Panc1 (cell line): ENCODE measurements around the gene MTUS2. TPM values are rescaled to one million over a fixed set of nuclear protein-coding genes. Genes with fewer than 3 reads are reported as not detected.

Experiments used
- ATAC-seq: fragments of 200-7000 bp; cut with Tn5 transposase; 2 replicates; pipeline ENCODE4 v1.9.1; 2020; ENCODE audit warnings: mild to moderate bottlenecking, moderate library complexity
- BruUV-seq: library from RNA; stranded (reverse); fragments of 400-500 nt; replicated peaks from 2 replicates; lab custom pipeline; 2021; lab: Mats Ljungman, UMichigan
- CTCF ChIA-PET: fragments of 300-600 bp; sonication (Branson Sonifier 250); formaldehyde crosslinking; loops from one replicate; lab custom pipeline; 2022; ENCODE audit warnings: antibody characterized with exemption; lab: Charles Lee
- POLR2A ChIA-PET: fragments of 300-600 bp; sonication (Branson Sonifier 250); formaldehyde crosslinking; loops from one replicate; lab custom pipeline; 2022; ENCODE audit warnings: antibody characterized with exemption; lab: Charles Lee
- DNase-seq: peaks from one replicate; pipeline ENCODE4 v3.0.0-alpha.2; 2010; ENCODE audit warnings: low read depth, low spot score
- H3K27ac ChIP-seq: 2 replicates; pipeline ENCODE4 v1.5.1; 2011; ENCODE audit warnings: mild to moderate bottlenecking, low read length, inconsistent platforms
- H3K27me3 ChIP-seq: fragments of 200-500 bp; sonication (Bioruptor generic); 2 replicates; pipeline ENCODE4 v1.6.0; 2014; ENCODE audit warnings: low read length, inconsistent platforms; ENCODE audit not compliant: control insufficient read depth, insufficient read depth
- H3K36me3 ChIP-seq: fragments of 200-500 bp; sonication (Bioruptor generic); 2 replicates; pipeline ENCODE4 v1.5.1; 2014; ENCODE audit warnings: inconsistent platforms, mild to moderate bottlenecking, low read length, moderate library complexity; ENCODE audit not compliant: control insufficient read depth, insufficient read depth
- H3K4me1 ChIP-seq: 2 replicates; pipeline ENCODE4 v1.5.1; 2011; ENCODE audit warnings: inconsistent platforms, mild to moderate bottlenecking, low read length, moderate library complexity; ENCODE audit not compliant: control insufficient read depth, insufficient read depth
- H3K4me3 ChIP-seq, 2 experiments: 2 replicates each; pipeline ENCODE4 v1.5.1; 2011 to 2012; ENCODE audit warnings: low read depth in 2 of 2, low read length in 2 of 2, mild to moderate bottlenecking in 2 of 2, inconsistent platforms in 1 of 2, moderate library complexity in 1 of 2
- H3K9me3 ChIP-seq: fragments of 200-500 bp; sonication (Bioruptor generic); 2 replicates; pipeline ENCODE4 v1.5.1; 2014; ENCODE audit warnings: low read depth, mild to moderate bottlenecking, inconsistent platforms, low read length, moderate library complexity; ENCODE audit not compliant: control insufficient read depth, insufficient read depth
- POLR2AphosphoS5 ChIP-seq: IDR thresholded peaks from 2 replicates; pipeline ENCODE4 v1.6.1; 2012; ENCODE audit warnings: mild to moderate bottlenecking, low read depth, low read length, moderate library complexity
- REST ChIP-seq, 2 experiments: IDR thresholded peaks; 2 replicates each; pipeline ENCODE4 v1.6.1; 2011 to 2012; ENCODE audit warnings: low read depth in 2 of 2, control low read depth in 1 of 2, low read length in 1 of 2, mild to moderate bottlenecking in 1 of 2, moderate library complexity in 1 of 2; ENCODE audit not compliant: insufficient read depth in 1 of 2
- SIN3A ChIP-seq: IDR thresholded peaks from 2 replicates; pipeline ENCODE4 v1.6.1; 2012; ENCODE audit warnings: low read depth, mild to moderate bottlenecking, low read length, moderate library complexity, borderline replicate concordance; ENCODE audit not compliant: insufficient read depth
- TCF7L2 ChIP-seq: IDR thresholded peaks from 2 replicates; pipeline ENCODE4 v1.6.1; 2011; ENCODE audit warnings: mild to moderate bottlenecking, low read depth, low read length, inconsistent platforms
- in situ Hi-C: cut with HindIII; loops from 2 replicates; pipeline ENCODE4 v1.10.0; 2016; ENCODE audit warnings: low sequenced_read_pairs, low pct_unique_long_range_greater_than_20kb
- intact Hi-C: fragments of 100-400 bp; cut with micrococcal nuclease; formaldehyde crosslinking; loops from one replicate; pipeline ENCODE4 v1.10.0; 2022; ENCODE audit not compliant: unreplicated experiment
- total RNA-seq: library from RNA; stranded (reverse); gene quantifications from one replicate; pipeline ENCODE4 v1.2.1, GENCODE V29; 2021; ENCODE audit not compliant: unreplicated experiment
- TF ChIP-seq, protein P1 (sequence below): fragments of 450-650 bp; IDR thresholded peaks from 2 replicates; pipeline ENCODE4 v1.5.1; 2017; ENCODE audit warnings: mild to moderate bottlenecking

MTUS2 gene
- total RNA-seq, 1 experiment from 2014 or later, result 0.05 TPM

DNA sequence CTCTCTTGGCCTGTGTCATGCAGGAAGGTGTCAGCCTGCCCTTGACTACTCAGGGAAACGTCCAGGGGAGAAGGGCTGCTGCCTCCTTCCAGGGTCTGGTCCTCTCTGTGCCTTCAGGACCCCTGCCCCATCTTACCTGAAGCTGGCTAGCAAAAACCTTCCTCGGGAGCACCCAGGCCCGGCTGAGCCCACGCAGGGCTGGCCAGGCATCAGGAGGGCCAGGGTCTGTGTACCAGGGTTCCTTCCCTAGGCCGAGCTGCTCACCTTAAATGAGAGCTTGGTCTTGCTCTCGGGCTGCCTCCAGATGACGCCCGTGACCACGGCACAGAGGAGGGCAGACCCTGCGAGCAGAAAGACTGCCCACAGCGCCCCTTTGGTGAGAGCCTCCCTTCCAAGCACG, 696.7 kb downstream of the MTUS2 start:
- Histone ChIP-seq H3K4me3 (no peak overlapping the region), H3K4me1 (no peaks in the 10 kb centered on the region), H3K9me3 (no peaks in the 10 kb centered on the region), H3K36me3 (no peaks in the 10 kb centered on the region; the same call in none of the 2 replicates), H3K27ac (no peak overlapping the region), H3K27me3 (no peaks in the 10 kb centered on the region)
- in situ Hi-C loops, result no loop called here
- ATAC-seq (no peak), DNase-seq (no peak)
- BruUV-seq, result no TSS peak
- CTCF ChIA-PET, result no interaction called here
- TF ChIP-seq, protein P1, sequence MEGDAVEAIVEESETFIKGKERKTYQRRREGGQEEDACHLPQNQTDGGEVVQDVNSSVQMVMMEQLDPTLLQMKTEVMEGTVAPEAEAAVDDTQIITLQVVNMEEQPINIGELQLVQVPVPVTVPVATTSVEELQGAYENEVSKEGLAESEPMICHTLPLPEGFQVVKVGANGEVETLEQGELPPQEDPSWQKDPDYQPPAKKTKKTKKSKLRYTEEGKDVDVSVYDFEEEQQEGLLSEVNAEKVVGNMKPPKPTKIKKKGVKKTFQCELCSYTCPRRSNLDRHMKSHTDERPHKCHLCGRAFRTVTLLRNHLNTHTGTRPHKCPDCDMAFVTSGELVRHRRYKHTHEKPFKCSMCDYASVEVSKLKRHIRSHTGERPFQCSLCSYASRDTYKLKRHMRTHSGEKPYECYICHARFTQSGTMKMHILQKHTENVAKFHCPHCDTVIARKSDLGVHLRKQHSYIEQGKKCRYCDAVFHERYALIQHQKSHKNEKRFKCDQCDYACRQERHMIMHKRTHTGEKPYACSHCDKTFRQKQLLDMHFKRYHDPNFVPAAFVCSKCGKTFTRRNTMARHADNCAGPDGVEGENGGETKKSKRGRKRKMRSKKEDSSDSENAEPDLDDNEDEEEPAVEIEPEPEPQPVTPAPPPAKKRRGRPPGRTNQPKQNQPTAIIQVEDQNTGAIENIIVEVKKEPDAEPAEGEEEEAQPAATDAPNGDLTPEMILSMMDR, result no peak
- TF ChIP-seq POLR2AphosphoS5, result no peak
- no peak for TF ChIP-seq TCF7L2
- TF ChIP-seq SIN3A, result no peak
- no peak for TF ChIP-seq REST (IDR thresholded peaks at IDR 0.05; ENCODE audit: insufficient read depth in 1 of 2, low read depth in 2 of 2, low read length in 1 of 2)
- intact Hi-C loops, result no loop called here
- POLR2A ChIA-PET, result no interaction called here

- TF ChIP-seq TCF7L2, result no peak
- TF ChIP-seq SIN3A, result no peak
- TF ChIP-seq POLR2AphosphoS5, result no peak
- TF ChIP-seq REST (IDR thresholded peaks at IDR 0.05; ENCODE audit: insufficient read depth in 1 of 2, low read depth in 2 of 2, low read length in 1 of 2), result no peak
- TF ChIP-seq, protein P1, result no peak
- no peaks in the 10 kb centered on the region for H3K9me3 ChIP-seq
- H3K4me3 ChIP-seq, result no peak overlapping the region
- POLR2A ChIA-PET, result no interaction called here
- intact Hi-C loops (no loop called here), in situ Hi-C loops (no loop called here)
- no peaks in the 10 kb centered on the region for H3K27me3 ChIP-seq
- CTCF ChIA-PET, result no interaction called here
- no peaks in the 10 kb centered on the region for H3K4me1 ChIP-seq
- no peak for ATAC-seq
- no peak overlapping the region for H3K27ac ChIP-seq
- H3K36me3 ChIP-seq, result no peaks in the 10 kb centered on the region; the same call in none of the 2 replicates
- no peak for DNase-seq
- no TSS peak for BruUV-seq
These were observed 699.8 kb downstream of the MTUS2 start for GRCh38 chr13:29519921-29520320.
